Coronary artery (tissue), 2 donors: ENCODE data around the gene TBCK.

Experiments used
- DNase-seq: peaks from one replicate; pipeline ENCODE4 v3.0.0-alpha.2; 2017; ENCODE audit warnings: low spot score
- H3K27ac ChIP-seq, 2 donors: fragments of 200-600 bp; sonication (generic); one replicate each; pipeline ENCODE4 v1.5.1; 2016 to 2019
- H3K4me3 ChIP-seq: fragments of 200-600 bp; sonication (generic); 2 replicates; pipeline ENCODE4 v1.5.1; 2016; ENCODE audit warnings: mild to moderate bottlenecking, moderate library complexity
- TF ChIP-seq, protein P1 (sequence below): fragments of 200-600 bp; sonication (generic); IDR thresholded peaks from one replicate; pipeline ENCODE4 v1.5.1; 2019; ENCODE audit warnings: antibody characterized with exemption

Gene TBCK

DNA sequence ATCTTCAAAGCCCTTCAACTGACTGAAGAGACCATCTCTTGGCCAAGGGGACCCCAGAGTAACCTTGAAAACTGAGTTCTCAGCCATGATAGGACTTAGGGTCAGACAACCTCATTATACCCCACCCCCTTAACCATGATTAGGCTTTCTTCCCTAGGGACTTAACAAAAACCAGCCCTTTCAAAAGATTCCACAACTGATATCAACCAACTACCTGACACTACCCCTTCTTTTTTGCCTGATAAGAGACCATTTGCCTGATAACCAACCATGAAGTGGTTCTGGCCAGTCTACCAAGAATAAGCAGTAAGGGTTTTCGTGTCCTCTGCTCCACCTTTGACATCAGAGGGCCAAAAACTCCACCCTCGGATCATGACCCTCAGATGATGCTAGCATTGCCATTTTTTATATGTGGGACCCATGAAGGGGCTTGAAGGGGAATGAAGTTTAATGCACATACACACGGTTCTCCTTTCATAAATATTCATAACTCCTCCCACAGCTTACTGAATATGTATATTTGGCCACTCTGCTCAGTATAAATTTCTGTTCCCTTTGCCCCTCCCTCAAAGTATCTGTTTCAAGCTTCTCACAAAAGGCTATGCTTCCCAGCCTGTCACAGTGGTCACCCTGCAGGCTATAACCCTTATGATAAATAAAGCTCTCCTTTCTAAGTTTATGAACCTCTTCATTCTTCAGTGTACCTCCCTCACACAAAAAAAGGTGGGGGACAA lies 12.3 kb downstream of the TBCK start:
- Histone ChIP-seq H3K27ac (no peak overlapping the region), H3K4me3 (no peak overlapping the region)
- TF ChIP-seq, protein P1, sequence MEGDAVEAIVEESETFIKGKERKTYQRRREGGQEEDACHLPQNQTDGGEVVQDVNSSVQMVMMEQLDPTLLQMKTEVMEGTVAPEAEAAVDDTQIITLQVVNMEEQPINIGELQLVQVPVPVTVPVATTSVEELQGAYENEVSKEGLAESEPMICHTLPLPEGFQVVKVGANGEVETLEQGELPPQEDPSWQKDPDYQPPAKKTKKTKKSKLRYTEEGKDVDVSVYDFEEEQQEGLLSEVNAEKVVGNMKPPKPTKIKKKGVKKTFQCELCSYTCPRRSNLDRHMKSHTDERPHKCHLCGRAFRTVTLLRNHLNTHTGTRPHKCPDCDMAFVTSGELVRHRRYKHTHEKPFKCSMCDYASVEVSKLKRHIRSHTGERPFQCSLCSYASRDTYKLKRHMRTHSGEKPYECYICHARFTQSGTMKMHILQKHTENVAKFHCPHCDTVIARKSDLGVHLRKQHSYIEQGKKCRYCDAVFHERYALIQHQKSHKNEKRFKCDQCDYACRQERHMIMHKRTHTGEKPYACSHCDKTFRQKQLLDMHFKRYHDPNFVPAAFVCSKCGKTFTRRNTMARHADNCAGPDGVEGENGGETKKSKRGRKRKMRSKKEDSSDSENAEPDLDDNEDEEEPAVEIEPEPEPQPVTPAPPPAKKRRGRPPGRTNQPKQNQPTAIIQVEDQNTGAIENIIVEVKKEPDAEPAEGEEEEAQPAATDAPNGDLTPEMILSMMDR: no peak
- no peak for DNase-seq

DNA sequence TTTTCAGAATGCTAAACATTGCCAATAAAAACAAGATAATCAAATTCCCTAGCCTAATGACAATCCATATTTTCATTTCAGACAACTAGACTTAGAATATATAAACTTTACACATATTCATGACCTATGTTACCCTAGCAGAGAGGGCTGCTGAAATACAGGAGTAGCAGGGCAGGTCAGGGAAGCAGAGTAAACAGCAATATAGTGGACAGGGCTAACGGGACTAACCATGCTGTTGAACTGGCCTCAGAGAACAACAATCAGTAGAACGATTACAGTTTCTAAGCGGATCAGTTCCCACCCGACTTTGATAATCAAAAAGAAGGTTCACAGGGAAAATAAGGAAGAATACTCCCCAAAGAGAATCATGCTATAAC lies 14.0 kb downstream of the TBCK start:
- TF ChIP-seq, protein P1: no peak
- H3K27ac ChIP-seq: no peak overlapping the region
- DNase-seq: no peak
- no peak overlapping the region for H3K4me3 ChIP-seq

DNA sequence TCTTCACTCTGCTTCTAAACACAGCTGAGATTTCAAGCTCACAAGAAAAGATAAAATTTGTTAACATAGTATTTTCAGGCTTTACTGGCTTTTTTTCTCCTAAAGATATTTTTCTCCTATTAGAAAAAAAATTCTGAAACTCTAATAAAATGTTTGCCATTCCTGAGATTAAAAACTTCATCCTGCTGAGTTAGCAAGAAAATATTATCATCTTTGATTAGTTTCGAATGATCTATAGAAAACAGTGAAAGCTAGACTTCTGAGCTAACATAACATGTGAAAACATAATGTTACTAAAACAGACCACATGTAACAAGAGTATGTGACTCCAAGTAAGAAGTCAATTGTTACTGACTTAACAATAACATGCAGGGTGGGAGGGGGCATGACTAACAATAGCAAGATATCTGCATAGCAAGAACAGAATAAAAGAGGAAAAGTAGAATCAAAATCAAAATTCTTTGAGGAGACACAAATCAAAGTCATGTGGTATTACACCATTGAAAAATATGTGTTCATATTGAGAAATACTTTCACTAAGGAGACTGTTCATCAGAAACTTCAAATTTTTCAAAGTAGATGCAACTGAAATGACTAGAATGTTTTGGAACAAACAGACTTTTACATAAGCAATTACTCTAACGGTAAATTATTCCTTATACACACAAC lies 14.5 kb downstream of the TBCK start:
- Histone ChIP-seq H3K27ac (no peak overlapping the region), H3K4me3 (no peak overlapping the region)
- TF ChIP-seq, protein P1: no peak
- DNase-seq: no peak

DNA sequence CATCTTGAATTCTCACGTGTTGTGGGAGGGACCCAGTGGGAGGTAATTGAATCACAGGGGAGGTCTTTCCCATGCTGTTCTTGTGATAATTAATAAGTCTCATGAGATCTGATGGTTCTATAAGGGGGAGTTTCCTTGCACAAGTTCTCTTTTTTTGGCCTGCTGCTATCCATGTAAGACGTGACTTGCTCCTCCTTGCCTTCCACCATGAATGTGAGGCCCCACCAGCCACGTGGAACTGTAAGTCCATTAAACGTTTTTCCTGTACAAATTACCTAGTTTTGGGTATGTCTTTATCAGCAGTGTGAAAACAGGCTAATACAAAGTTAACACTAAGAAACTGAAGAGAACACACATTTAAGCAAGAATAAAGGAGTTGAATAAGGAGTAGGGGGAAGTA lies 16.0 kb downstream of the TBCK start:
- no peak overlapping the region for H3K4me3 ChIP-seq
- no peak overlapping the region for H3K27ac ChIP-seq
- TF ChIP-seq, protein P1: no peak
- no peak for DNase-seq

DNA sequence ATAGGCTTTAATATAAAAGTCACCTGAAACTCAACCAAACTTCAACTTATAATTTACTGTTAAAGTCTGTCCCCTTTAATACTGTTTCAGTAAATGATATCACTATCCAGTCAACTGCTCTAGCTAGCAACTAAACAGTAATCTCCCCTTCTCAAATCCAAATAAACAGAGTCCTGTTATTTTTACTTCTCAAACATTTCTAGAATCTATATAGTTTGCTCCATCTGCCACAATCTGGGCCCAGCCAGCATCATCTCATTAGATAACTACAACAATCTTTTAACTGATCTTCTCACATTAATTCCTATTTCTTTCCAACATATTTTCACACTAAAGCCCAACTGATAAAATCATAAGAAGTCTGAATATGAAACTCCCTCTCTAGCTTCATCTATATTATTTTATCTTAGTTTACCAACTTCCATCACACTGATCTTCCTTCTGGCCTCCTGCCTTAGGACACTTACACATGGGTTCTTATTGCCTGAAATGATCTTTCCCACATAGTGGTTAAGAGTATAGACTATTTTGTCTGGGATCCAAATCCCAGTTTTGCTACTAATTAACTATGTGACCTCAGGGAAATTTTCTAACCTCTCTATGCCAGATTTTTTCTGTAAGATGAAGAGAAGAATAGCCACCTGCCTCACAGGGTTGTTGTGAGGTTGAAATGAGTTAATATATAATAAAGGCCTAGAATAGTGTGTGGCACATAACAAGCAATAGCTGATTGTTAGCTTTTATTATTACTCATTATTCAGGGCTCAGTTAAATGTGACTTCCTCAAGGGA lies 18.6 kb downstream of the TBCK start:
- H3K4me3 ChIP-seq: no peak overlapping the region
- DNase-seq: no peak
- TF ChIP-seq, protein P1: no peak
- no peak overlapping the region for H3K27ac ChIP-seq

DNA sequence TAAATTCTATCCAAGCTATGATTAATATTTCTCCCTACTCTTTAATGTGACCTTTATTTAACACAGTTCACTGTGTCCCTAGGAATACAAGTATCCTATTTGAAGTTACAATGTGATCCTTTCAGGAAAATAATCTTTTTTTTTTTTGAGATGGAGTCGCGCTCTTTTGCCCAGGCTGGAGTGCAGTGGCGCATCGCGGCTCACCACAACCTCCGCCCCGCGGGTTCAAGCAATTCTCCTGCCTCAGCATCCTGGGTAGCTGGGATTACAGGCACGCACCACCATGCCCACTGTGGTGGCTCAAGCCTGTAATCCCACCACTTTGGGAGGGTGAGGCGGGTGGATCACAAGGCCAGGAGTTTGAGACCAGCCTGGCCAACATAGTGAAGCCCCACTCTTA lies 21.9 kb downstream of the TBCK start:
- TF ChIP-seq, protein P1: no peak
- H3K4me3 ChIP-seq: no peak overlapping the region
- no peak for DNase-seq
- no peak overlapping the region for H3K27ac ChIP-seq
